Keratinocyte (primary cell): ENCODE data around the gene VN1R5. TPM values are rescaled to one million over a fixed set of nuclear protein-coding genes. Genes with fewer than 3 reads are reported as not detected.
"Not testable (repeated sequence)": the region's sequence is repeated elsewhere in the genome, so short reads cannot be mapped to it uniquely, and the experiment has no call there.

ENCODE experiments used
- DNase-seq: peaks from one replicate; pipeline ENCODE4 v3.0.0-alpha.2; 2011; ENCODE audit warnings: low read depth, missing footprints, low spot score
- FAIRE-seq: peaks from 2 replicates; lab custom pipeline; 2011; peaks lifted over from hg19 to GRCh38; lab: Jason Lieb, UNC
- H2AFZ ChIP-seq: 2 replicates; pipeline ENCODE4 v1.6.0; 2012; ENCODE audit warnings: low read length, control low read depth, inconsistent platforms; ENCODE audit not compliant: control insufficient read depth
- H3K27ac ChIP-seq: 2 replicates; pipeline ENCODE4 v1.5.1; 2011; ENCODE audit warnings: low read length; ENCODE audit not compliant: control insufficient read depth, insufficient read depth
- H3K27me3 ChIP-seq: 3 replicates; pipeline ENCODE4 v1.6.0; 2011; ENCODE audit warnings: low read length; ENCODE audit not compliant: control insufficient read depth, insufficient read depth; ENCODE audit errors: extremely low read depth
- H3K36me3 ChIP-seq, 2 experiments: 2 replicates in 1 of 2; 3 replicates in 1 of 2; pipeline ENCODE4 v1.5.1; 2011; ENCODE audit warnings: low read length in 2 of 2, mild to moderate bottlenecking in 1 of 2; ENCODE audit not compliant: control insufficient read depth in 2 of 2, insufficient read depth in 2 of 2; ENCODE audit errors: extremely low read depth in 1 of 2
- H3K4me1 ChIP-seq: 3 replicates; pipeline ENCODE4 v1.5.1; 2011; ENCODE audit warnings: low read length; ENCODE audit not compliant: control insufficient read depth, insufficient read depth; ENCODE audit errors: extremely low read depth
- H3K4me2 ChIP-seq: 3 replicates; pipeline ENCODE4 v1.6.0; 2011; ENCODE audit warnings: low read depth, low read length; ENCODE audit not compliant: control insufficient read depth, insufficient read depth; ENCODE audit errors: extremely low read depth
- H3K4me3 ChIP-seq, 3 experiments: fragments of 200-600 bp in 1 of 3; sonication (generic) in 1 of 3; 2 replicates in 2 of 3; 3 replicates in 1 of 3; pipeline ENCODE4 v1.5.1; 2011 to 2016; ENCODE audit warnings: low read length in 3 of 3, mild to moderate bottlenecking in 3 of 3, control low read depth in 2 of 3, inconsistent platforms in 1 of 3, low read depth in 1 of 3, mixed read lengths in 1 of 3, mixed run types in 1 of 3, moderate library complexity in 1 of 3; ENCODE audit not compliant: control insufficient read depth in 2 of 3, insufficient read depth in 2 of 3; ENCODE audit errors: extremely low read depth in 1 of 3
- H3K79me2 ChIP-seq: 2 replicates; pipeline ENCODE4 v1.6.0; 2012; ENCODE audit warnings: low read length; ENCODE audit not compliant: control insufficient read depth, insufficient read depth
- H3K9ac ChIP-seq: 3 replicates; pipeline ENCODE4 v1.6.0; 2011; ENCODE audit warnings: low read length; ENCODE audit not compliant: control insufficient read depth, insufficient read depth; ENCODE audit errors: extremely low read depth
- H3K9me1 ChIP-seq: 3 replicates; pipeline ENCODE4 v1.6.0; 2011; ENCODE audit warnings: low read length; ENCODE audit not compliant: control insufficient read depth, insufficient read depth; ENCODE audit errors: extremely low read depth
- H3K9me3 ChIP-seq: 2 replicates; pipeline ENCODE4 v1.5.1; 2012; ENCODE audit warnings: low read depth, low read length; ENCODE audit not compliant: control insufficient read depth
- H4K20me1 ChIP-seq: 3 replicates; pipeline ENCODE4 v1.6.0; 2011; ENCODE audit warnings: low read length; ENCODE audit not compliant: control insufficient read depth, insufficient read depth; ENCODE audit errors: extremely low read depth
- CTCF ChIP-seq, 3 experiments: IDR thresholded peaks in 1 of 3; conservative IDR thresholded peaks in 1 of 3; optimal IDR thresholded peaks in 1 of 3; 2 replicates in 2 of 3; 3 replicates in 1 of 3; pipeline versions ENCODE3 to v1.5.1; 2011; ENCODE audit warnings: low read length in 3 of 3, mild to moderate bottlenecking in 3 of 3, moderate library complexity in 2 of 3, control low read depth in 1 of 3, inconsistent platforms in 1 of 3; ENCODE audit not compliant: insufficient read depth in 2 of 3; ENCODE audit errors: extremely low read depth in 1 of 3
- EZH2 ChIP-seq: IDR thresholded peaks from one replicate; pipeline ENCODE4 v1.6.1; 2012; ENCODE audit warnings: inconsistent platforms, mild to moderate bottlenecking, low read length, moderate library complexity
- dilution Hi-C: fragments of 300-500 bp; cut with MboI; formaldehyde crosslinking; loops from one replicate; pipeline ENCODE4 v1.7.0; 2020; ENCODE audit warnings: low sequenced_read_pairs; ENCODE audit not compliant: extremely low pct_ligation_motif_present
- polyA plus RNA-seq, 5 experiments: library from polyadenylated mRNA; depleted of rRNA in 3 of 5; stranded (reverse) in 3 of 5; stranded (forward) in 1 of 5; unstranded in 1 of 5; fragments of >200 nt; gene quantifications; 1 replicate in 1 of 5; 2 replicates in 3 of 5; 3 replicates in 1 of 5; pipeline versions ENCODE4 v1.2.1 to v1.2.3, GENCODE V29; 2011 to 2012; ENCODE audit warnings: missing spikeins in 2 of 5, low read depth in 1 of 5, low replicate concordance in 1 of 5

VN1R5 gene
- polyA plus RNA-seq, 1 donor (not counting 4 experiments of a cell fraction or from before 2014, with no cell fraction given), result not detected

GRCh38 chr1:247216261-247216660, 39.6 kb upstream of the VN1R5 start:
- Histone ChIP-seq H3K36me3 (no peaks in the 10 kb centered on the region), H3K27ac (no peak overlapping the region), H3K9me3 (no peaks in the 10 kb centered on the region), H3K4me1 (no peaks in the 10 kb centered on the region), H3K9ac (no peak overlapping the region), H3K9me1 (no peaks in the 10 kb centered on the region), H4K20me1 (no peaks in the 10 kb centered on the region), H3K27me3 (no peaks in the 10 kb centered on the region), H3K79me2 (no peaks in the 10 kb centered on the region), H3K4me3 (no peak overlapping the region), H2AFZ (no peak overlapping the region), H3K4me2 (no peak overlapping the region)
- FAIRE-seq (no peak), DNase-seq (no peak)
- dilution Hi-C loops, result no loop called here
- TF ChIP-seq EZH2, result no peak

GRCh38 chr1:247218121-247218651, 37.7 kb upstream of the VN1R5 start:
- H3K9me3 ChIP-seq, result no peaks in the 10 kb centered on the region
- no peak overlapping the region for H3K9ac ChIP-seq
- TF ChIP-seq CTCF (optimal IDR thresholded peaks at IDR 0.05 in 1 of 3, IDR thresholded peaks at IDR 0.05 in 1 of 3, conservative IDR thresholded peaks at IDR 0.05 in 1 of 3; ENCODE audit: extremely low read depth in 1 of 3, insufficient read depth in 2 of 3, low read length in 3 of 3) (no peak), EZH2 (no peak)
- no peaks in the 10 kb centered on the region for H3K79me2 ChIP-seq
- H3K27me3 ChIP-seq, result no peaks in the 10 kb centered on the region
- H3K27ac ChIP-seq, result no peak overlapping the region
- H3K4me1 ChIP-seq, result no peaks in the 10 kb centered on the region
- dilution Hi-C loops, result no loop called here
- DNase-seq (no peak), FAIRE-seq (no peak)
- H3K9me1 ChIP-seq, result no peaks in the 10 kb centered on the region
- no peak overlapping the region for H2AFZ ChIP-seq
- H4K20me1 ChIP-seq, result no peaks in the 10 kb centered on the region
- no peak overlapping the region for H3K4me2 ChIP-seq
- H3K36me3 ChIP-seq, result no peaks in the 10 kb centered on the region
- no peak overlapping the region for H3K4me3 ChIP-seq

- H2AFZ ChIP-seq, FAIRE-seq, H4K20me1 ChIP-seq, H3K27me3 ChIP-seq, DNase-seq, H3K9me3 ChIP-seq, H3K9me1 ChIP-seq, H3K4me3 ChIP-seq, H3K79me2 ChIP-seq, H3K27ac ChIP-seq, H3K9ac ChIP-seq, H3K4me1 ChIP-seq, H3K4me2 ChIP-seq, dilution Hi-C loops, H3K36me3 ChIP-seq: not testable (repeated sequence)
Observed at GRCh38 chr1:247220280-247220679, 35.6 kb upstream of the VN1R5 start.
